Cortex of kidney (tissue), 1 donor: Measurements from ENCODE around the gene POLR3A.

Experiments
- DNase-seq: peaks from one replicate; lab custom pipeline; 2025; lab: John Stamatoyannopoulos, UW

POLR3A gene

DNA sequence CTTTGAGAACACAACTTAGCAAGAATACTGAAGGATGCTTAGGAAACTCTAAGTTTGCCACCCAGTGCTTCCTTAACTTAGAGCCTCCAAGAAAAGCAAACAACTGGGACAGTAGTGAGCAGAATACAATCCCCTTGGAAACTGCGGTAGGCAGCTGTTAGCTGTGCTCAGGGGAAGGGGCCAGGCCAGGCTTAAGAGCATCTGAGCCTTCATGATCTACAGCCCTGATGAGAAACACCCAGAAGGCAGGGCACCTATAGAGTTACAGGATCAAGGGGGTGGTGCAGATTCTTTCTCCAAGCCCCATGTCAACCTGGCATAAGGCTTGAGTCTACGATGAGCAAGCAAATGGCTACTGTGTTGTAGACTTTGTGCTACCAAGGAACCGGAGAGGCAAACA, 51.4 kb downstream of the POLR3A start:
- DNase-seq: no peak

DNA sequence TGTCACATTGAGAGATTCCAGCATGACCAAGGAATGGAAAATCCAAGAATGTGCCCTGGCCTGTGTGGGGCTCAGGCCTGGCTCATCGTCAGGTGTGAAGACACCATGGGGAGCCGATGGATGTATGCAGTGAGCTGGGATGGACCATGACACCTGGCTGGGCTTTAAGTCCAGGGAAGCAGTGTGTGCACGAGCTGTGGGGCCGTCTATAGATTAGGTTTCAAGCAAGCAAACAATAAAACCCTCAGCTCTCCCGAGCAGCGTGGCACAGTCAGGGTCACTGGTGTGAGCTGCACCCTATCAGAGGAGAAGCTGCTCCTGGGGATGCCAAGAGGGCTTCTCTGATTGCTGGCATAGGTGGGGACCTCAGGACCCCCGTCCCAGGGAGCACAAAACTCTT, 52.3 kb downstream of the POLR3A start:
- DNase-seq: no peak

DNA sequence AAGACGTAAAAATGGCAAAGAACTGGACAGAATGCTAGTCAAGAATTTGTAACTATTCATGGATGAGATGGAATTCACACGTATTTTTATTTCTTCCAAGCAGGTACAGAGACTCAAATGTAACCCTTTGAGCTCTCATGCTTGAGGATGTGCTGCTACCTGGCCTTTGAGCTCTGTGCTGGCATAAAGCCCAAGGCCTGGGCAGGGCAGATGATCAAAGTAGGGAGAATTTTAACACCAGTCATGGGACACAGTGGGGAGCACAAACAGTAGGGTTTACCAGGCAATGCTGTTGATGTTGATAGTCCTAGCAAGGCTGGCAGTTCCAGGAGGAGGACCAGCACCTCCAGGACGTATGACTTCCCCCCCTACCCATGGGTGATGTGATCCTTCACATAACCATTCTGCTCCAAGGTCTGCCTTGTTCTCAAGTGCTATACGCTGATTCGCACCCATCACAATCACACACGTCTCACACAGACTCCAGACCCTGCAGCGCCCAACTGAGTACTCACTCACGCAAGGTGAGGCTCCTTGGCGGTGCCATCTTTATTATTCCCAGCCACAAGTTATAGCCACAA, 54.1 kb downstream of the POLR3A start:
- DNase-seq: no peak

DNA sequence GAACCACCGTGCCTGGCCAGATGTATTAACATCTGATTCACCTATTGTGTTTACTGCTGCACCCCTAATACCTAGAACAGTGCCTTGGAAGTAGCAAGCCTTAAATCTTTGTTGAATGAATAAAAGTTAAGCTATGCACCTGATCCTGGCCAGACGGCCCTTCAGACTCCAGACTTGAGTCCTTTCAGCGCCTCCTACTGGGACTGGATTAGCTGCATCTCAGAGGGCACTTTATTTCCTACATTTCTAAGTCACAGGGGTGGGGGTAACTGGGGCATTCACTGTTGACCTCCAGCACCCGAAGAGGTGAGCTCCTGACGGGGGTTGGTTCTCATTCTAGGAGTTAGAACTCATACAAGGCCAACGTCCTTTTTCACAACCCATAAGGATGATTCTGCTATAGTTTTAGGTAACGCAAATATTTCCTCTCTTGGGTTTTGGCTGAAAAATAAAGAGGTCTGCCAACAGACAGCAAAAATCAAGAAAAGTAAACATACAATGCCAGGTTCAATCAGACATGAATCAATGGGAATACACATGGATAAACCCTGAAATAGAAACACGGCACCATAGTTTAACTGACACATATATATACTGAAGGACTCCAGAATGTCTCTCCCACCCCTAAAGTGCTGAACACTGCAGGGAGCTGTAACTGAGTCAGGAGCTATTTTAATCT, 54.8 kb downstream of the POLR3A start:
- DNase-seq: no peak

DNA sequence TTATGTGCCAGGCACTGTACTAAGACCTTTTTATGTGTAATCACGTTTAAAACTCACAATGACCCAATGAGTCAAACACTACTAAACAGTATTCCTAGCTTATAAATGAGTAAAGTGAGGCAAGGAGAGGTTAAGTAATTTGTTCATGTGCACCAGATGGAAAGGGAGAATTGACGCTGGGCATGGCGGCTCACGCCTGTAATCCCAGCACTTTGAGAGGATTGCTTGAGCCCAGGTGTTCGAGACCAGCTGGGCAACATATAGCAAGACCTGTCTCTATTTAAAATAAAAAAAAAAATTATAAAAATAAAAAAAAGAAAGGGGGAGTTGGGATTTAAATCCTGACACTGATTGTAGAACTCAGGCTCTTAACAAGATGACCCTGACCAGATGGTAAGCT, 56.0 kb downstream of the POLR3A start:
- no peak for DNase-seq

DNA sequence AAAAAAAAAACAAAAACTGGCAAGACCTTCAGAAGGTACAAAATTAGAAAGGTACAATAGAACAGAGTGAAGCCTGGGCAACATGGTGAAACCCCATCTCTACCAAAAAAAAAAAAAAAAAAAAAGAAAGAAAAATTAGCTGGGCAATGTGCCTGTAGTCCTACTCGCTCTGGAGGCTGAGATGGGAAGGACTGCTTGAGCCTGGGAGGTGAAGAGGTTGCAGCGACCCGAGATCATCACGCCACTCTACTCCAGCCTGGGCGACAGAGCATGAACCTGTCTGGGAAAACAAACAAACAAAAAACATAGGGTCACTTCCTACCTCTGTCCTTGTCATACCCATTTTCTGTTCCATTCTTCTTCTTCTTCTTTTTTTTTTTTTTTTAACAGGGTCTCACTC, 57.2 kb downstream of the POLR3A start:
- DNase-seq: no peak

DNA sequence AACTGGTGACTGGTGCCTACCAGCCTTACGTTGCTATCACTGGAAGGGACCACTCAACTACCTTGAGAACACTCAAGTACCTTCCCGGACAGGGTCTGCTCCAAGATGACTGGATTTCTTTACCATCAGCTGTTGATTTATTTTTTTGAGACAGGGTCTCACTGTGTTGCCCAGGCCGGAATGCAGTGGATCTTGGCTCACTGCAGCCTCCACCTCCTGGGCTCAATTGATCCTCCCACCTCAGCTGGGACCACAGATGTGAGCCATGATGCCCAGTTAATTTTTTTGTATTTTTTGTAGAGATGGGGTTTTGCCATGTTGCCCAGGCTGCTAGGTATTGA, 57.5 kb downstream of the POLR3A start:
- no peak for DNase-seq

DNA sequence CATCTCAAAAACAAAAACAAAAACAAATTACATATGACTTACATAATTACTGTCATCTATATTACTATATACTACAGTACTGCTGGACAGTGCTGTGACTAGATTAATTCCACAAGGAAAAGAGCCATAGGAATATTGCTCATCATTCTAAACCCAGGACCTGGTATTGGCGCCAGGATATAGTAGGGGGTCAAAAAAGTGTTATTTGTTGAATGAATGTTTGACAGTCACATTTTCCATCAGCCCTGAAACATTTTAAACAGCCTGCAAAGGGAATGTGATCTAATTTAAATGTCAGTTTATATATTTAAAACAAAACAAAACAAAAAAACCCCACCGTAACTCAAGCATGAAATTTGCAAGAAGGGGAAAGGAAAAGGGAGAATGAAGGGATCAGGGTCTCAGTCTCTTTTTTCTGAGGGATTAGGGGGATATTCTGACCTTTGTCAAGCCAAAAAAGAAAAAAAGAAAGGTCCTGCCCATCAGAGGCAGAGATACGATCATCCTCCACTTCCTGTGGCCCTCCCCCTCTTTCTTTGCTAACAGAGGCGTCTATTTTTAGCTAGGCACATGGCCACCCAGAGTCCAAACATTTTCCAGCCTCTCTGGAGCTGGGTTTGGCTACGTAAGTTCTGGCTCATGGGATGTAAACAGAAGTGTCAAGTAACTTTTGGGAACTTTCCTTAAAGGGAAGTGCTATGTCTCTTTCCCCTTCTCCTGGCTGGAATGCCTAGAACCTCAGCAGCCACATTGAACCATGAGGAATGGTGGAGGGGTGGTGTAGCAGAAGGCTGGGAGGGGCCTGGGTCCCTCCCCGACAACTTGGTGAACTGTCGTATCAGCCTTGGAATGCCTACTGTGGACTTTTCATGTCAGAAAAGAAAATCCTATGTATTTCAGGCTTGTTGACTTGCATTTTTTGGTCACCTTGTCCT, 58.2 kb downstream of the POLR3A start:
- DNase-seq: no peak

DNA sequence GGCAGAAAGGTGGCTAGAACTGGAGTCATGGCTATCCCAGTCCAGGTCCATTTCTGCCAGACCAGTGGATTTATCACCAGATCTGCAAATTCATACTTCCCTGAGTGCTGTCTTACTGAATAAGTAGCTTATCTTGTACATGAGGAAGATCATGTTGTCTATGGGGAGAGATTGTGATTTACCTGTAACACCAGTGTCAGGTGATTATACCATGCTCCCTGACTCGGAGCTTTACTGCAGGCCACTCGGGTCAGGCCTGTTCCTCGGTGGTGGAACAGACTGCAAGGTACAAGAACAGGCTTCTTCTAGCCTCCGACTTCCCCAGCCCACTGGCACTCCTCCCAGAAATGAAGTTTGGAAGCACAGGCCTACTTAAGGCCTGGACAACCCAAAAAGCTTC, 60.2 kb downstream of the POLR3A start:
- no peak for DNase-seq

DNA sequence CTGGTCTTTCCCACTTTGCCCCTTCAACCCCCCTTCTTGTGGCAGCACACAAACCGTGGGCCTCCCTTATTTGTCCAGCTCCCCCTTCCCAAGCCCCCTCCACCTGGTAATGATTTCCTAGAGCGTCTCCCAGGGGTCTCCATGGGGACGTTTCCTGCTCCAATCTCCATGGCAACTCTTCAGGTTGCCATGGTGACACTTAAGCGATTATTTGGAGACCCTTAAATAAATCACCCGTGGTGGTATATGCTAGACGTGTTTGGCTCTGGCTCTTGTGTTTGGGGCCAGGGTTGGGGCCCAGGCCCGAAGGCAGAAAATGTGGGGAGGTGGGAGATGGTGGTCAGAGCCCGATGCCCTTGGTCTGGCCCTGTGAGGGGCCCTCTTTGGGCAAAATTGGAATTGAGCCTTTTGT, 61.7 kb downstream of the POLR3A start:
- DNase-seq: no peak

DNA sequence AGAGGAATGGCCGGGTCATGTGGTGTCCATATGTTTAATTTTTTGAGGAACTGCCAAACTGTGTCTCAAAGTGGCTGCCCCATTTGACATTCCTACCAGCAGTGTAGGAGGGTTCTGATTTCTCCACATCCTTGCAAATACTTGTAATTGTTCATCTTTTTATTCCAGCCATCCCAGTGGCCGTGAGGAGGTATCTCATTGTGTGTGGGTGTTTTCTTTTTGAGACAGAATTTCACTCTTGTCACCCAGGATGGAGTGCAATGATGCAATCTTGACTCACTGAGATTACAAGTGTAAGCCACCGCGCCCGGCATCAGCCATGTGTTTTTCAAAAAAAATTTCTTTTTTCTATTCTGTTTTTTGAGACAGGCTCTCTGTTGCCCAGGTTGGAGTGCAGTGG, 64.0 kb downstream of the POLR3A start:
- no peak for DNase-seq

DNA sequence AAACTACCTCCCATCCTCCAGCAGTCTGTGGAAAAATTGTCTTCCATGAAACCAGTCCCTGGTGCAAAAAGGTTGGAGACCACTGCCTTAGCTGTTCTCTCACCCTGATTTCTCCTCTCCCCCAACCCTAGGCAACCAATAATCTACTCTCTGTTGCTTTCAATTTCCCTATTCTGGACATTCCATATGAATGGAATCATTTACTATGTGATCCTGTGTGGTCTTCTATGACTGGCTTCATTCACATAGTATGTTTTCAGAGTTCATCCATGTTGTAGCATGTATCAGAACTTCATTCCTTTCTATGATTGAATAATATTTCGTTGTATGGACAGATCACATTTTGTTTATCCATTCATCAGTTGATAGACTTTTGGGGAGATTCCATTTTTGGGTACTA, 64.5 kb downstream of the POLR3A start:
- no peak for DNase-seq

DNA sequence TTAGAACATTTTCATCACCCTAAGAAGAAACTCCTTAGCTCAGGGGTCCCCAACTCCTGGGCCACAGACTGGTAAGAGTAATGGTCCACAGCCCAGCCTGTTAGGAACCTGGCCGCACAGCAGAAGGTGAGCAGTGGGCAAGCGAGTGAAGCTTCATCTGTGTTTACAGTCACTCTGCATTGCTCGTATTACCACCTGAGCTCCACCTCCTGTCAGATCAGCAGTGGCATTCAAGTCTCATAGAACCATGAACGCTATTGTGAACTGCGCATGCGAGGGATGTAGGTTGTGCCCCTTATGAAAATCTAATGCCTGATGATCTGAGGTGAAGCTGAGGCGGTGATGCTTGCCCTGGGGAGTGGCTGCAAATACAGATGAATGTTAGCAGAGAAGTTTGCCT, 65.4 kb downstream of the POLR3A start:
- DNase-seq: no peak

DNA sequence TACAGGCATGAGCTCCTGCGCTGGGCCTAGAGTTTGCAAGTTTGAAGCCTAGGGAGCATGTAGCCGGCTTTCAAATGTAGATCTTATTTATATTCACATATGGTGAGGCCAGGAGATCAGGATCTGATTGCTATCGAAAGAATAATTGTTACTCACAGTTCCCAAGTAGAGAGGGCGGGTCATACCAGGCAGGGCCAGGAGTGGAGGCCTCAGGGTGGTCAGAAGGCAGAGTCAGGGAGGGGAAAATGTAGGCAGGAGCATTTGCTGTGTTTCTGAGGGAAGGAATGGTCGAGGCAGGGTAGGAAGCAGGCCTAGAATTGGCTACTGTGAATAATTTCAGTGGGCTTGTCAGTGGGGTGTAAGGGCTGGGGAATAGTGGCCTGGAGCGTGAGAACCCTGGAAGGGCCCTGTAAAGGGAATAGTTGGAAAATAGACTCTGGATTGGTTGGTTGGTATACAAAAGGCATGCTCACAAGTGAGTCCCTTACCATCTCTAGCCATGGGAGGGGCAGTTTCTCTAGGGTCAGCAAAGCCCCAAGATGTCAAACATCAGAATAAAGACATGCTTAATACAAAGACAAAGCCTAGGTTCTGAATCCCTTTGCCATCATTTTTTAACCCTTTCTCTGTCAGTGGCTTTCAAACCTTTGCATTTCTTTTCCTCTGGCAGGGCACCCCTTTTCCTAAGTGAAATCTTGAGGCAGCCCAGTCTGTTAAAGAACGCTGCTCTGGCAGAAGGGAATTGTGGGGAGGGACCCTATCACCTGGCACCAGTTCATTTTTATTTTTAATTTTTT, 66.8 kb downstream of the POLR3A start:
- DNase-seq: no peak

DNA sequence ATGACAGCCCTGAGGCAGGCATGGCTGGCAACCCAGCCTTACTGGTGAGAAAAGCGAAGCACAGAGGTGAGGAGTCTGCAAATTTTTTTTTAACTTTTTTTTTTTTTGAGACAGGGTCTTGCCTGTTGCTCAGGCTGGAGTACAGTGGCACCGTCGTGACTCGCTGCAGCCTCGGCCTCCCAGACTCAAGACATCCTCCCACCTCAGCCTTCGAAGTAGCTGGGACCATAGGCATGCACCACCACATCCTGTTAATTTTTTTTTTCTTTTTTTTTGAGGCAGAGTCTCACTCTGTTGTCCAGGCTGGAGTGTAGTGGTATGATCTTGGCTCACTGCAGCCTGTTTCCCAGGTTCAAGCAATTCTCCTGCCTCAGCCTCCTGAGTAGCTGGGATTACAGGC, 67.6 kb downstream of the POLR3A start:
- DNase-seq: no peak

DNA sequence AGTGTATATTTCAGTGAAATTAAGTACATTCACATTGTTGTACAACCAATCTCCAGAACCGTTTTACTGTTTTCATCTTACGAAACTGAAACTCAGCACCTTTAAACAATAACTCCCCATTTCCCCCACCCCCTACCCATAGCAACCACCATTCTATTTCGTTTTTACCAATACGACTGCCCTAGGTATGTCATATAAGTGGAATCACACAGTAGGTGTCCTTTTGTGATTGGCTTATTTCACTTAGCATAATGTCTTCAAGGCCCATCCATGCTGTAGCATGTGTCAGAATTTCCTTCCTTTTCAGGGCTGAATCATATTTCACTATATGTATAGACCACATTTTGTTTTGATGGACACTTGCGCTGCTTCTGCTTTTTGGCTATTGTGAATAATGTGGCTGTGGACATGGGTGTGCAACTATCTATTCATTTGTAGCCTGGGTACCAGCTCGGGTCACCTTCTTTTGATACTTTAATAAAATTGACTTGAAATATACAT, 68.4 kb downstream of the POLR3A start:
- no peak for DNase-seq

DNA sequence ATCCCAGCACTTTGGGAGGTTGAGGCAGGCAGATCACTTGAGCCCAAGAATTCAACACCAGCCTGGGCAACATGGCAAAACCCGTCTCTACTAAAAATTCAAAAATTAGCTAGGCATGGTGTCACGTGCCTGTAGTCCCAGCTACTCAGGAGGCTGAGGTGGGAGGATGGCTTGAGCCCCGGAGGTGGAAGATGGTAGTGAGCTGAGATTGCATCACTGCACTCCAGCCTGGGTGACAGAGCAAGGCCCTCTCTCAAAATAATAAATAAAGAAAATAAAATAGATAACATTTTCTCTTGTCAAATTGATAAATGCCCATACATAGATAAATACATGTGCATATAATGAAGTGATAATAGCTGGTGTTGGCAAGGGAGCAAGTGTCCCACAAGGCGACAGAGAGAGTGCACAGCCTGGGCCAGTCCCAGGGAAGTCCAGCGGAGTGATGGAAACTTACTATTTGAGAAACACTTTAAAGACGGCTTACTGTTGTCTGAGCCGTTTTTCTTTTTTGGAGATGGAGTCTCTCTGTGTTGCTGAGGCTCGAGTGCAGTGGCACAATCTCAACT, 69.3 kb downstream of the POLR3A start:
- no peak for DNase-seq

DNA sequence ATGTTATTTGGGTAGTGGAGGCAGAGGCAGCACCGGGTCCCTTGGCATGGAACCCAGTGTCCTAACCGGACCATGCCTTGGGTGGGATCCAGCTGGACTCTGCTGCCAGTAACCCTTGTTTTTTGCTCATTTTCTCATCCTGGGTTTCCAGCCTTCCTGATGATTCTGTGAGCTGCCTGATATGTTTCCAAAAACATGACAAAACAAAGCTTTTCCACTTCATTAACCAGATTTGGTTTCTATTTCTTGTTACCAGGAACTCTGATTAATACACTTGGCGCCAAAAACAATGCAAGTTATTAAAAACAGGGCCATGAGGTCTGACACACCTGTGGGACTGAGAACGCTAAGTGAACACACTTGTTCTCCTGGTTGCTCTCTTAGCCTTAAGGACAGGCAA, 69.9 kb downstream of the POLR3A start:
- DNase-seq: no peak

DNA sequence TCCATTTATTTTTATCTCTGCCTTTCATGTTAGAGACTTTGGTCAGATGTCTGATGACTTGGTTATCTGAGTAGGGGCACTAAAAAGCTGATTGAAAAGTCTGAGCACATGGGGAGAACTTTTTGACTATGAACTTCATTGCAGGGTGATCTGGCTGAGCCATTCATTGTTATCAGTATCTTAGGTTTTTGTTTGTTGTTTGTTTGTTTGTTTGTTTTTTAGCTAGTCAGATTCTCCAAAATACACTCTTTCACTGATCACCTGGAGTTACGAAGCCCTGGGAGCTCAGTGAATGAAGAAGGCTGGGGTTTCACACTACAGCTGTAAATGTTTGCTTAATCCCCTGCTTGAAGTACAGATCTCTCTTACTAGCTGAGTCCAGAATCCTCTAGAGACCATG, 74.2 kb downstream of the POLR3A start:
- DNase-seq: no peak

DNA sequence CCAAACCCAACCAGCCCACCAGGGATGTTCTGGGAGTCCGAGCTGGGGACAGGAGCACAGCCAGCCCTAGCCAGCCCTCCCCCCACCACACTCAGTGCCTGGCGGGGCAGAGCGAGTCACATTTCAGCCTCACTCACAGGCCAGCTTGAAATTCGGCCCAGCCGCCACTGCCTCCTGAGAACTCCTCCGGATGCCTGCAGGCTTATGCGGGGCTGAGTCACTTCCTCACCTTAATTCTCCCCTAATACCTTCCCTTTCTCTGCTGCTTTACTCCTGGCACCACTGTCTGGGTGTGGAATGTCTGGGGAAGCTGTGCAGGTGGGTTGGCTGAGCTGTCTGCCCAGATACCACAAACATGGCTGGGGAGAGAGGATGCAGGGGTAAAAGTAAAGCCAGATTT, 80.1 kb downstream of the POLR3A start:
- DNase-seq: no peak

DNA sequence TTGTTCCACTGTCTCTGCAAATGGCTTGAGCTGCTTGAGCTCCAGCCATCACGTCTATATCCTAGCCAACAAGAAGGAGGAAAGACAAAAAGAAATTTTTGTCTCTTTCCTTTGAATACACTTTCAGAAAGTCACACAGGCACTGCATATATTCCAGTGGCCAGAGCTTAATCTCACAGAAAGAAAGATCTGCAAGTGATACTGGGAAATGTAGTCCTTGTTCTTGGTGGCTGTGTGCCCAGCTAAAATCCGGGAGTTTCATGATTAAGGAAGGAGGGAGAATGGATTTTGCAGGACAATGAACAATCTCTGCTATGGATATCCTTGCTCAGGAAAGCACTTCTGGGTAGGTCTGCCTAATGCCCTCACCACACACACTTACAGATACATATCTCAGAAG, 83.2 kb downstream of the POLR3A start:
- no peak for DNase-seq

DNA sequence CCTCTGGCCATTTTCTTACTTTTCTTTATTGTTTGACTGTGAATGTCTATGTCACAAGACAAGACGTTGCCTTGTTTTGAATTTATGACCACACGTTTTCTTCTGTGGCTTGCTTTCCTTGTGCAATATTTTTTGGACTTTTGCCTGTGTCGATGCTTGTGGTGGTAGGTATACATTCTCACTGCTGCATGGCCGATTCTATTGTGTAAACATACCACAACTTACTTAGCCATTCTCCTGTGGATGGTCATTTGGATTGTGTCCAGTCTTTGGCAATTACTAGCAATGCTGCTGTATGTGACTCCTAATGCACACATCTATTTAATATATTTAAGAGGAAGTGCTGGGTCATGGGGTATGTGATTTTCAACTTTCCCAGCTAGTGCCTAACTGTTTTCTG, 84.8 kb downstream of the POLR3A start:
- DNase-seq: no peak
